ENCODE measurements around the gene CNBD2. TPM values are rescaled to one million over a fixed set of nuclear protein-coding genes. Genes with fewer than 3 reads are reported as not detected.

The CNBD2 gene
- polyA plus RNA-seq, 1 donor (not counting 4 experiments of a cell fraction or from before 2014, with no cell fraction given) = 3.0 TPM

GRCh38 chr20:36061754-36062153, 93.4 kb downstream of the CNBD2 start:
- Histone ChIP-seq H3K27ac (ENCODE audit: control insufficient read depth, insufficient read depth, low read length) (no peak overlapping the region), H3K27me3 (ENCODE audit: control insufficient read depth, extremely low read depth, insufficient read depth, low read length) (no peaks in the 10 kb centered on the region), H3K4me1 (ENCODE audit: control insufficient read depth, extremely low read depth, insufficient read depth, low read length) (peaks cover 11% of the 10 kb centered on the region), H3K9me3 (ENCODE audit: control insufficient read depth, low read depth, low read length) (no peaks in the 10 kb centered on the region), H3K79me2 (ENCODE audit: control insufficient read depth, insufficient read depth, low read length) (no peaks in the 10 kb centered on the region), H4K20me1 (ENCODE audit: control insufficient read depth, extremely low read depth, insufficient read depth, low read length) (no peaks in the 10 kb centered on the region), H3K36me3 (ENCODE audit: control insufficient read depth in 2 of 2, extremely low read depth in 1 of 2, insufficient read depth in 2 of 2, low read length in 2 of 2) (no peaks in the 10 kb centered on the region), H3K4me2 (ENCODE audit: control insufficient read depth, extremely low read depth, insufficient read depth, low read depth, low read length) (no peak overlapping the region), H3K9ac (ENCODE audit: control insufficient read depth, extremely low read depth, insufficient read depth, low read length) (no peak overlapping the region), H3K4me3 (ENCODE audit: control insufficient read depth in 2 of 3, extremely low read depth in 1 of 3, insufficient read depth in 2 of 3, low read depth in 1 of 3, low read length in 3 of 3) (no peak overlapping the region), H2AFZ (ENCODE audit: control insufficient read depth, low read length) (no peak overlapping the region), H3K9me1 (ENCODE audit: control insufficient read depth, extremely low read depth, insufficient read depth, low read length) (no peaks in the 10 kb centered on the region)
- DNase-seq (ENCODE audit: low read depth, low spot score) = no peak
- dilution Hi-C loops (cut with MboI; ENCODE audit: extremely low pct_ligation_motif_present, low sequenced_read_pairs) = no loop called here
- FAIRE-seq = no peak
- TF ChIP-seq CTCF (optimal IDR thresholded peaks at IDR 0.05 in 1 of 3, IDR thresholded peaks at IDR 0.05 in 1 of 3, conservative IDR thresholded peaks at IDR 0.05 in 1 of 3; ENCODE audit: extremely low read depth in 1 of 3, insufficient read depth in 2 of 3, low read length in 3 of 3) (no peak), EZH2 (IDR thresholded peaks at IDR 0.05; ENCODE audit: low read length) (no peak)

- Histone ChIP-seq H2AFZ (ENCODE audit: control insufficient read depth, low read length) (no peak overlapping the region), H3K9me3 (ENCODE audit: control insufficient read depth, low read depth, low read length) (no peaks in the 10 kb centered on the region), H3K4me2 (ENCODE audit: control insufficient read depth, extremely low read depth, insufficient read depth, low read depth, low read length) (no peak overlapping the region), H4K20me1 (ENCODE audit: control insufficient read depth, extremely low read depth, insufficient read depth, low read length) (no peaks in the 10 kb centered on the region), H3K9me1 (ENCODE audit: control insufficient read depth, extremely low read depth, insufficient read depth, low read length) (no peaks in the 10 kb centered on the region), H3K9ac (ENCODE audit: control insufficient read depth, extremely low read depth, insufficient read depth, low read length) (no peak overlapping the region), H3K4me1 (ENCODE audit: control insufficient read depth, extremely low read depth, insufficient read depth, low read length) (peaks cover 11% of the 10 kb centered on the region), H3K79me2 (ENCODE audit: control insufficient read depth, insufficient read depth, low read length) (no peaks in the 10 kb centered on the region), H3K4me3 (ENCODE audit: control insufficient read depth in 2 of 3, extremely low read depth in 1 of 3, insufficient read depth in 2 of 3, low read depth in 1 of 3, low read length in 3 of 3) (no peak overlapping the region), H3K27me3 (ENCODE audit: control insufficient read depth, extremely low read depth, insufficient read depth, low read length) (no peaks in the 10 kb centered on the region), H3K36me3 (ENCODE audit: control insufficient read depth in 2 of 2, extremely low read depth in 1 of 2, insufficient read depth in 2 of 2, low read length in 2 of 2) (no peaks in the 10 kb centered on the region), H3K27ac (ENCODE audit: control insufficient read depth, insufficient read depth, low read length) (no peak overlapping the region)
- dilution Hi-C loops (cut with MboI; ENCODE audit: extremely low pct_ligation_motif_present, low sequenced_read_pairs) = no loop called here
- TF ChIP-seq CTCF (optimal IDR thresholded peaks at IDR 0.05 in 1 of 3, IDR thresholded peaks at IDR 0.05 in 1 of 3, conservative IDR thresholded peaks at IDR 0.05 in 1 of 3; ENCODE audit: extremely low read depth in 1 of 3, insufficient read depth in 2 of 3, low read length in 3 of 3) (no peak), EZH2 (IDR thresholded peaks at IDR 0.05; ENCODE audit: low read length) (no peak)
- FAIRE-seq = no peak
- no peak for DNase-seq (ENCODE audit: low read depth, low spot score)
Observed at GRCh38 chr20:36062799-36063198, 94.4 kb downstream of the CNBD2 start.

All from keratinocyte (primary cell).